Colonic mucosa (tissue), 4 donors: Measurements from ENCODE around the gene KDM4B. TPM values are rescaled to one million over a fixed set of nuclear protein-coding genes. Genes with fewer than 3 reads are reported as not detected.

Experiments
- DNase-seq: peaks from one replicate; pipeline ENCODE4 v3.0.0-alpha.2; 2020
- H3K27ac ChIP-seq: fragments of 200-600 bp; one replicate; pipeline ENCODE4 v1.8.0; 2021
- H3K27me3 ChIP-seq: fragments of 200-600 bp; one replicate; pipeline ENCODE4 v1.8.0; 2021
- H3K36me3 ChIP-seq: fragments of 200-600 bp; one replicate; pipeline ENCODE4 v1.8.0; 2021
- H3K4me1 ChIP-seq: fragments of 200-600 bp; one replicate; pipeline ENCODE4 v1.8.0; 2021; ENCODE audit warnings: mild to moderate bottlenecking
- H3K4me3 ChIP-seq: fragments of 200-600 bp; one replicate; pipeline ENCODE4 v1.8.0; 2021
- H3K9ac ChIP-seq, 2 donors: one replicate each; pipeline ENCODE4 v1.7.0; 2013; ENCODE audit warnings: control low read depth in 2 of 2, low read depth in 2 of 2, low read length in 2 of 2
- H3K9me3 ChIP-seq: fragments of 200-600 bp; one replicate; pipeline ENCODE4 v1.8.0; 2021
- intact Hi-C: fragments of 100-400 bp; cut with DNase I; formaldehyde crosslinking; loops from one replicate; pipeline ENCODE4 v1.14.1; 2022
- total RNA-seq, 2 donors: library from RNA; stranded (reverse); fragmentation: NEBNext Ultra II Directional in 1 of 2; extraction: Animal tissue kit (Norgen Biotek cat#: 25700) in 1 of 2; gene quantifications; one replicate each; pipeline ENCODE4 v1.2.1, GENCODE V29; 2021
- TF ChIP-seq, protein P1 (sequence below): fragments of 200-600 bp; IDR thresholded peaks from one replicate; pipeline ENCODE4 v1.8.0; 2022; ENCODE audit warnings: antibody characterized with exemption, mild to moderate bottlenecking
- donor health status: healthy.
- donor health status: DM: no; HTN: no; CAD: no.
- donor health status: DM: no; HTN: no; CAD: no.

KDM4B gene
- total RNA-seq, 2 donors from 2014 or later = 35.2 to 52.9 TPM

DNA sequence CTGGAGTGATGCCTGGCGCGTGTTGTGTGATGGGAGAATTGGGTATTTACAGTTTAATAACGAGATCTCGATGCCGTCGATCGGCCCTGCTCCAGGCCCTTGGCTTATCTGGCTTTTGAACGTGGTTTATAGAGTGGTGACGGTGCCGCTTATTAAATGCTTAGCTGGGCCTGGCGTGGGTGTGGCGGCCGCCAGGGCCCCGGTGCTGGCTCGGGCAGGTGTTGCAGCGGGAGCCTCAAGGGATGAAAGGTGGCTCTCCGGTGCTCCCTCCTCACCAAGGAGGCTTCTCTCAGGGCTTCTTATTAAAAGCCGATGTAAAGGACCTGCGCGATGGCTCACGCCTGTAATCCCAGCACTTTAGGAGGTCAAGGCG, 173.8 kb downstream of the KDM4B start:
- Histone ChIP-seq H3K9ac (no peak overlapping the region), H3K27ac (no peak overlapping the region), H3K27me3 (no peaks in the 10 kb centered on the region), H3K9me3 (no peaks in the 10 kb centered on the region), H3K4me3 (no peak overlapping the region), H3K4me1 (no peaks in the 10 kb centered on the region), H3K36me3 (peaks cover 12% of the 10 kb centered on the region)
- no peak for DNase-seq
- TF ChIP-seq, protein P1, sequence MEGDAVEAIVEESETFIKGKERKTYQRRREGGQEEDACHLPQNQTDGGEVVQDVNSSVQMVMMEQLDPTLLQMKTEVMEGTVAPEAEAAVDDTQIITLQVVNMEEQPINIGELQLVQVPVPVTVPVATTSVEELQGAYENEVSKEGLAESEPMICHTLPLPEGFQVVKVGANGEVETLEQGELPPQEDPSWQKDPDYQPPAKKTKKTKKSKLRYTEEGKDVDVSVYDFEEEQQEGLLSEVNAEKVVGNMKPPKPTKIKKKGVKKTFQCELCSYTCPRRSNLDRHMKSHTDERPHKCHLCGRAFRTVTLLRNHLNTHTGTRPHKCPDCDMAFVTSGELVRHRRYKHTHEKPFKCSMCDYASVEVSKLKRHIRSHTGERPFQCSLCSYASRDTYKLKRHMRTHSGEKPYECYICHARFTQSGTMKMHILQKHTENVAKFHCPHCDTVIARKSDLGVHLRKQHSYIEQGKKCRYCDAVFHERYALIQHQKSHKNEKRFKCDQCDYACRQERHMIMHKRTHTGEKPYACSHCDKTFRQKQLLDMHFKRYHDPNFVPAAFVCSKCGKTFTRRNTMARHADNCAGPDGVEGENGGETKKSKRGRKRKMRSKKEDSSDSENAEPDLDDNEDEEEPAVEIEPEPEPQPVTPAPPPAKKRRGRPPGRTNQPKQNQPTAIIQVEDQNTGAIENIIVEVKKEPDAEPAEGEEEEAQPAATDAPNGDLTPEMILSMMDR = no peak
- intact Hi-C loops = no loop called here

DNA sequence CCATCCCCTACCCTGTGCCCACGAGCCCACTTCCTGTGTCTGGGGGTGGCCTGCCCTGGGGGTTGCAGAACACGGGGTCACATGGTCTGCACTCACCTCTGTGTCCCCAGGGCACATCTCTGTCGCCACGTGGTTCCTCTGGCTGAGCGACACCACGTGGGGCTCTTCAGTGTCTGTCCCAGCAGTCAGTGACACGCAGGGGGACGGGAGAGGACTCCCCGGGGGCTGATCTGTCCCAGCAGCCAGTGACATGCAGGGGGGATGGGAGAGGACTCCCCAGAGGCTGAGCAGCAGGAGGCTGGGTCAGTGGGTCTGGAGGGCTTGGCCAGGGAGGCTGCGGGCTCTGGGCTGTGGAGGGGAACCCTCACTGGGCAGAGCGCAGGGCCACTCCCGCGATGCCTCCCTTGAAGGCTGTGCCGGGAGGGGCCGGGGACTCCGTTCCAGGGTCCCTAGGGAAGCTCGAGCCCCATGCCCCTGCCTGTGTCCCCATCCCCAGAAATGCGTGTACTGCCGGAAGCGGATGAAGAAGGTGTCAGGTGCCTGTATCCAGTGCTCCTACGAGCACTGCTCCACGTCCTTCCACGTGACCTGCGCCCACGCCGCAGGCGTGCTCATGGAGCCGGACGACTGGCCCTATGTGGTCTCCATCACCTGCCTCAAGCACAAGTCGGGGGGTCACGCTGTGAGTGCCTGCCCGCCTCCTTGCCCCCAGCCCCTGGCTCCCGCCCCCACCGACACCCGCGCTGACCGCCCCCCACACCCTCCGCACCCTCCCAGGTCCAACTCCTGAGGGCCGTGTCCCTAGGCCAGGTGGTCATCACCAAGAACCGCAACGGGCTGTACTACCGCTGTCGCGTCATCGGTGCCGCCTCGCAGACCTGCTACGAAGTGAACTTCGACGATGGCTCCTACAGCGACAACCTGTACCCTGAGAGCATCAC, 174.8 kb downstream of the KDM4B start:
- Histone ChIP-seq H3K9me3 (no peaks in the 10 kb centered on the region), H3K27me3 (no peaks in the 10 kb centered on the region), H3K36me3 (peaks cover 12% of the 10 kb centered on the region), H3K4me3 (no peak overlapping the region), H3K9ac (no peak overlapping the region), H3K4me1 (no peaks in the 10 kb centered on the region), H3K27ac (no peak overlapping the region)
- no peak for DNase-seq
- intact Hi-C loops = no loop called here
- TF ChIP-seq, protein P1 = no peak

DNA sequence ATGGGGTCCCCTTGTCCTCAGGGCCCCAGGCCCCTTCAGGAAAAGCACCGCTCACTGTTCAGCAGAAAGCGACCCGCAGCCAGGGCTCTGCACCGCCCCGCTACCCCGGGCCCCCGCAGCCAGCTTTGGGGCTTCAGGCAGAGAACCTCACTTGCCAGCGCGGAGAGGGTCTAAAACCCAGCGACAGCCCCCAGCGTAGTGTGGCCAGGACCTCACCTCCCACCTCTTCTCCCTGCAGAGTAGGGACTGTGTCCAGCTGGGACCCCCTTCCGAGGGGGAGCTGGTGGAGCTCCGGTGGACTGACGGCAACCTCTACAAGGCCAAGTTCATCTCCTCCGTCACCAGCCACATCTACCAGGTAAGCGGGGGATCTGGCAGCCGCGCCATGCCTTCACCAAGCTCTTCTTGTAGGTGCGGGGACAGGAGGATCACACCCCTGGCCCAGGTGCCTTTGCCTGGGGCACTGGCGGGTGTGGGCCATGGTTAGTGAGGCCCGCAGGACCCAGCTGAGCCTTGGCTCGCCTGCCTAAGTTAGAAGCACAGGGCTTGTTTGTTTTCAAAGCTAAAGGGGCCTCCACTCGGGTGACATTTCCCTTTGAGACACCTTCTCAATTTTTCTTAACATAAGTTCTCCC, 175.7 kb downstream of the KDM4B start:
- intact Hi-C loops = no loop called here
- H3K9me3 ChIP-seq = no peaks in the 10 kb centered on the region
- H3K4me1 ChIP-seq = no peaks in the 10 kb centered on the region
- TF ChIP-seq, protein P1 = no peak
- no peak overlapping the region for H3K4me3 ChIP-seq
- no peak for DNase-seq
- no peaks in the 10 kb centered on the region for H3K27me3 ChIP-seq
- H3K9ac ChIP-seq = no peak overlapping the region
- peaks cover 12% of the 10 kb centered on the region for H3K36me3 ChIP-seq
- no peak overlapping the region for H3K27ac ChIP-seq

DNA sequence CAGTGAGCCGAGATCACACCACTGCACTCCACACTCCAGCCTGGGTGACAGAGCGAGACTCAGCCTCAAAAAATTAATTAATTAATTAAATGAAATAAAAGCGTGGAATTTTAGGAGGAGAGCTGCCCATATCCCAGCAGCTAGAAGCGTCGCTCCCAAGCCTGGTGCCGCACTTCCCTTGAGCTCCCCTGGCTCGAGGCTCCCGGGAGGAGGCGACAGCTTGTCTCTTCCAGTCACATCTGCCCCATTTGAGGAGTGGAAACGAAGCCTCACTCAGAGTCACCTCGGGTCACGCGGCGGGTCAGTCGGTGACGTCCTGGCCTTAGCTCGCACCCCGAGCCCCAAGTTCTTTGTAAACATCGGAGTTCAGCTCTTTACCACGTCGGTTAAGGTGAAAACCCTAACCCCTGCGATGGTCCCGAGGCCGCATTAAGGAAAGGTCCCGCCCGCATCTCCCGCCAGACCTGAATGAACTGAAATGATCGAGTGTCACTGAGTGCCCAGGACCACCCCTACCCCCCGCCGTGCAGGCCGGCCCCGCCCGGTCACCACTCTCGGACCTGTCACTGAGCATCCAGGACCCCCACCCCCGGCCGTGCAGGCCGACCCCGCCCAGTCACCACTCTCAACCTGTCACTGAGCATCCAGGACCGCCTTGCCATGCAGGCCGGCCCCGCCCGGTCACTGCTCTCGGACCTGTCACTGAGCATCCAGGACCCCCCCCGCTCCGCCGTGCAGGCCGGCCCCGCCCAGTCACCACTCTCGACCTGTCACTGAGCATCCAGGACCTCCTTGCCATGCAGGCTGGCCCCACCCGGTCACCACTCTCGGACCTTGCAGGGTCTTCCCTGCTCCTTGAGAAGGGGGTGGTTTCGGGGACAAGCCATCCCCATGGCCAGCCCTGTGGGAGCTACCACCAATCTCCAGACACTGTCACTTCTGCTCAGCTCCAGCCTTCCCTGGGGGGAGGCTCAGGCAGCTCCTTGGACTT, 176.9 kb downstream of the KDM4B start:
- peaks cover 12% of the 10 kb centered on the region for H3K36me3 ChIP-seq
- no peak overlapping the region for H3K27ac ChIP-seq
- TF ChIP-seq, protein P1 = no peak
- no peak for DNase-seq
- no peaks in the 10 kb centered on the region for H3K27me3 ChIP-seq
- no peak overlapping the region for H3K4me3 ChIP-seq
- intact Hi-C loops = no loop called here
- H3K4me1 ChIP-seq = no peaks in the 10 kb centered on the region
- no peaks in the 10 kb centered on the region for H3K9me3 ChIP-seq
- H3K9ac ChIP-seq = no peak overlapping the region
